GM23338 (cell line): ENCODE data around the gene YJEFN3. TPM values are rescaled to one million over a fixed set of nuclear protein-coding genes. Genes with fewer than 3 reads are reported as not detected.

ENCODE experiments used
- ATAC-seq: fragments of 200-7000 bp; cut with Tn5 transposase; 3 replicates; pipeline ENCODE4 v1.9.1; 2020
- DNase-seq: peaks from one replicate; pipeline ENCODE4 v3.0.0-alpha.2; 2015; ENCODE audit warnings: low spot score
- H2AFZ ChIP-seq: fragments of 200-600 bp; sonication (generic); 2 replicates; pipeline ENCODE4 v1.8.0; 2016; ENCODE audit warnings: antibody characterized with exemption, mild to moderate bottlenecking, moderate library complexity
- H3F3A ChIP-seq: fragments of 200-600 bp; sonication (generic); replicated peaks from 2 replicates; pipeline ENCODE4 v1.8.0; 2017; ENCODE audit warnings: antibody characterized with exemption, mixed run types, low read depth
- H3K27ac ChIP-seq: fragments of 200-600 bp; sonication (generic); 2 replicates; pipeline ENCODE4 v1.6.1; 2016; ENCODE audit warnings: low read depth
- H3K27me3 ChIP-seq: fragments of 200-600 bp; sonication (generic); 2 replicates; pipeline ENCODE4 v1.8.0; 2016; ENCODE audit warnings: mild to moderate bottlenecking, mixed run types, moderate library complexity; ENCODE audit not compliant: insufficient read depth
- H3K36me3 ChIP-seq: fragments of 200-600 bp; sonication (generic); 2 replicates; pipeline ENCODE4 v1.8.0; 2016; ENCODE audit warnings: mild to moderate bottlenecking; ENCODE audit not compliant: insufficient read depth
- H3K4me1 ChIP-seq: fragments of 200-600 bp; sonication (generic); 2 replicates; pipeline ENCODE4 v1.8.0; 2016; ENCODE audit warnings: mild to moderate bottlenecking, moderate library complexity; ENCODE audit not compliant: insufficient read depth
- H3K4me2 ChIP-seq: fragments of 200-600 bp; sonication (generic); 2 replicates; pipeline ENCODE4 v1.7.1; 2017; ENCODE audit warnings: mixed run types
- H3K4me3 ChIP-seq: fragments of 200-600 bp; sonication (generic); 2 replicates; pipeline ENCODE4 v1.6.1; 2016; ENCODE audit warnings: mixed run types
- H3K79me2 ChIP-seq: fragments of 200-600 bp; sonication (generic); replicated peaks from 2 replicates; pipeline ENCODE4 v1.8.0; 2017; ENCODE audit warnings: mild to moderate bottlenecking; ENCODE audit not compliant: insufficient read depth
- H3K9me2 ChIP-seq: fragments of 200-600 bp; sonication (generic); 2 replicates; pipeline ENCODE4 v1.8.0; 2017; ENCODE audit not compliant: insufficient read depth
- H4K20me1 ChIP-seq: fragments of 200-600 bp; sonication (generic); replicated peaks from 2 replicates; pipeline ENCODE4 v1.8.0; 2017; ENCODE audit warnings: mild to moderate bottlenecking; ENCODE audit not compliant: insufficient read depth
- H3K27ac Mint-ChIP-seq: 2 replicates; pipeline ENCODE4 v1.8.0; 2020; ENCODE audit warnings: inconsistent platforms, mild to moderate bottlenecking, moderate library complexity, mixed read lengths
- H3K27me3 Mint-ChIP-seq: 3 replicates; pipeline ENCODE4 v1.8.0; 2022; ENCODE audit warnings: low read depth, mild to moderate bottlenecking, moderate library complexity, mixed read lengths, inconsistent platforms; ENCODE audit not compliant: insufficient read depth, poor library complexity
- H3K36me3 Mint-ChIP-seq: 3 replicates; pipeline ENCODE4 v1.8.0; 2021; ENCODE audit warnings: low read depth, mild to moderate bottlenecking, inconsistent platforms, moderate library complexity, mixed read lengths
- H3K4me1 Mint-ChIP-seq: 3 replicates; pipeline ENCODE4 v1.8.0; 2020; ENCODE audit warnings: mild to moderate bottlenecking, inconsistent platforms, mixed read lengths
- H3K4me3 Mint-ChIP-seq: 3 replicates; pipeline ENCODE4 v1.8.0; 2021; ENCODE audit warnings: moderate library complexity, mild to moderate bottlenecking, inconsistent platforms, mixed read lengths
- H3K9me3 Mint-ChIP-seq: 3 replicates; pipeline ENCODE4 v1.8.0; 2020; ENCODE audit warnings: moderate library complexity, mild to moderate bottlenecking, inconsistent platforms, mixed read lengths
- CREB1 ChIP-seq: fragments of 250-450 bp; sonication (Bioruptor Pico); IDR thresholded peaks from 2 replicates; pipeline ENCODE4 v1.5.0; 2020; ENCODE audit warnings: low read depth, mild to moderate bottlenecking, moderate library complexity
- EZH2 ChIP-seq: fragments of 200-600 bp; sonication (generic); IDR thresholded peaks from one replicate; pipeline ENCODE4 v1.8.0; 2017; ENCODE audit warnings: antibody characterized with exemption, mild to moderate bottlenecking, low read depth; ENCODE audit not compliant: unreplicated experiment
- EZH2phosphoT487 ChIP-seq: fragments of 200-600 bp; sonication (generic); IDR thresholded peaks from one replicate; pipeline ENCODE4 v1.8.1; 2018; ENCODE audit warnings: antibody characterized with exemption; ENCODE audit not compliant: unreplicated experiment
- POLR2AphosphoS5 ChIP-seq: IDR thresholded peaks from 2 replicates; pipeline ENCODE4 v1.6.1; 2016; ENCODE audit warnings: antibody characterized with exemption, low read depth
- STAT1 ChIP-seq: IDR thresholded peaks from one replicate; pipeline ENCODE4 v1.6.1; 2016; ENCODE audit warnings: antibody characterized with exemption; ENCODE audit not compliant: unreplicated experiment
- ZNF114 ChIP-seq: fragments of 250-450 bp; sonication (Bioruptor Pico); IDR thresholded peaks from 2 replicates; pipeline ENCODE4 v1.5.0; 2020; ENCODE audit warnings: mild to moderate bottlenecking, moderate library complexity
- polyA plus RNA-seq: library from polyadenylated mRNA; unstranded; fragments of >200 nt; fragmentation: Nextera tagmentation; extraction: Ambion mirVana; gene quantifications from 2 replicates; pipeline ENCODE4 v1.2.1, GENCODE V29; 2016
- total RNA-seq: library from RNA; depleted of rRNA; stranded (reverse); fragments of >200 nt; shearing (Covaris generic); gene quantifications from 2 replicates; pipeline ENCODE4 v1.2.3, GENCODE V29; 2014
- TF ChIP-seq, protein P1 (sequence below): IDR thresholded peaks from 2 replicates; pipeline ENCODE4 v1.6.1; 2016; ENCODE audit warnings: antibody characterized with exemption
- TF ChIP-seq, protein P2 (sequence below), 2 experiments: fragments of 200-600 bp in 1 of 2; sonication (generic) in 1 of 2; conservative IDR thresholded peaks; 2 replicates each; pipeline versions ENCODE4 v1.5.1 to v1.6.1; 2016 to 2017; ENCODE audit warnings: antibody characterized with exemption in 2 of 2, low read depth in 2 of 2, mild to moderate bottlenecking in 2 of 2, moderate library complexity in 1 of 2

Gene YJEFN3
- total and polyA plus RNA-seq, 2 experiments from 2014 or later = 3.5 to 6.5 TPM

GRCh38 chr19:19551853-19552192, 23.1 kb downstream of the YJEFN3 start:
- Mint-ChIP-seq H3K4me3 (no peak overlapping the region), H3K36me3 (no peaks in the 10 kb centered on the region; the same call in 2 of the 3 replicates), H3K4me1 (peaks cover 6% of the 10 kb centered on the region; the same call in 1 of the 3 replicates), H3K9me3 (no peaks in the 10 kb centered on the region; the same call in 1 of the 3 replicates), H3K27ac (no peak overlapping the region), H3K27me3 (peaks cover 11% of the 10 kb centered on the region)
- H4K20me1 ChIP-seq = no peaks in the 10 kb centered on the region
- H3K9me2 ChIP-seq = no peaks in the 10 kb centered on the region
- H3K27ac ChIP-seq = no peak overlapping the region
- no peaks in the 10 kb centered on the region for H3K79me2 ChIP-seq
- ATAC-seq (no peak), DNase-seq (no peak)
- H2AFZ ChIP-seq = no peak overlapping the region
- H3K4me1 ChIP-seq = no peaks in the 10 kb centered on the region
- no peak for TF ChIP-seq EZH2phosphoT487
- H3K4me2 ChIP-seq = no peak overlapping the region
- no peaks in the 10 kb centered on the region for H3K36me3 ChIP-seq
- H3F3A ChIP-seq = peaks cover 7% of the 10 kb centered on the region; the same call in 1 of the 2 replicates
- H3K4me3 ChIP-seq = no peak overlapping the region
- no peaks in the 10 kb centered on the region for H3K27me3 ChIP-seq

GRCh38 chr19:19552798-19553197, 24.1 kb downstream of the YJEFN3 start:
- H3K4me3 Mint-ChIP-seq = no peak overlapping the region
- Histone ChIP-seq H3K4me1 (no peaks in the 10 kb centered on the region), H3K36me3 (no peaks in the 10 kb centered on the region), H3K4me3 (no peak overlapping the region), H3K27me3 (no peaks in the 10 kb centered on the region), H3K79me2 (no peaks in the 10 kb centered on the region), H3K4me2 (no peak overlapping the region), H3K9me2 (no peaks in the 10 kb centered on the region), H3F3A (peaks cover 7% of the 10 kb centered on the region; the same call in 1 of the 2 replicates), H3K27ac (no peak overlapping the region), H4K20me1 (no peaks in the 10 kb centered on the region), H2AFZ (peak overlapping the region; percentile 76; the same call in 1 of the 2 replicates)
- peaks cover 6% of the 10 kb centered on the region; the same call in 1 of the 3 replicates for H3K4me1 Mint-ChIP-seq
- ATAC-seq (peak; percentile 75), DNase-seq (peak; percentile 79)
- no peaks in the 10 kb centered on the region; the same call in 1 of the 3 replicates for H3K9me3 Mint-ChIP-seq
- H3K36me3 Mint-ChIP-seq = no peaks in the 10 kb centered on the region; the same call in 2 of the 3 replicates
- no peak for TF ChIP-seq EZH2phosphoT487
- TF ChIP-seq CREB1 = no peak
- TF ChIP-seq, protein P1, sequence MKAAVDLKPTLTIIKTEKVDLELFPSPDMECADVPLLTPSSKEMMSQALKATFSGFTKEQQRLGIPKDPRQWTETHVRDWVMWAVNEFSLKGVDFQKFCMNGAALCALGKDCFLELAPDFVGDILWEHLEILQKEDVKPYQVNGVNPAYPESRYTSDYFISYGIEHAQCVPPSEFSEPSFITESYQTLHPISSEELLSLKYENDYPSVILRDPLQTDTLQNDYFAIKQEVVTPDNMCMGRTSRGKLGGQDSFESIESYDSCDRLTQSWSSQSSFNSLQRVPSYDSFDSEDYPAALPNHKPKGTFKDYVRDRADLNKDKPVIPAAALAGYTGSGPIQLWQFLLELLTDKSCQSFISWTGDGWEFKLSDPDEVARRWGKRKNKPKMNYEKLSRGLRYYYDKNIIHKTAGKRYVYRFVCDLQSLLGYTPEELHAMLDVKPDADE = no peak
- no peak for TF ChIP-seq EZH2
- TF ChIP-seq POLR2AphosphoS5 = no peak
- TF ChIP-seq, protein P2, sequence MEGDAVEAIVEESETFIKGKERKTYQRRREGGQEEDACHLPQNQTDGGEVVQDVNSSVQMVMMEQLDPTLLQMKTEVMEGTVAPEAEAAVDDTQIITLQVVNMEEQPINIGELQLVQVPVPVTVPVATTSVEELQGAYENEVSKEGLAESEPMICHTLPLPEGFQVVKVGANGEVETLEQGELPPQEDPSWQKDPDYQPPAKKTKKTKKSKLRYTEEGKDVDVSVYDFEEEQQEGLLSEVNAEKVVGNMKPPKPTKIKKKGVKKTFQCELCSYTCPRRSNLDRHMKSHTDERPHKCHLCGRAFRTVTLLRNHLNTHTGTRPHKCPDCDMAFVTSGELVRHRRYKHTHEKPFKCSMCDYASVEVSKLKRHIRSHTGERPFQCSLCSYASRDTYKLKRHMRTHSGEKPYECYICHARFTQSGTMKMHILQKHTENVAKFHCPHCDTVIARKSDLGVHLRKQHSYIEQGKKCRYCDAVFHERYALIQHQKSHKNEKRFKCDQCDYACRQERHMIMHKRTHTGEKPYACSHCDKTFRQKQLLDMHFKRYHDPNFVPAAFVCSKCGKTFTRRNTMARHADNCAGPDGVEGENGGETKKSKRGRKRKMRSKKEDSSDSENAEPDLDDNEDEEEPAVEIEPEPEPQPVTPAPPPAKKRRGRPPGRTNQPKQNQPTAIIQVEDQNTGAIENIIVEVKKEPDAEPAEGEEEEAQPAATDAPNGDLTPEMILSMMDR (conservative IDR thresholded peaks at IDR 0.05; ENCODE audit: low read depth in 2 of 2) = peak; percentile 67 to 74
- no peak for TF ChIP-seq ZNF114 (CRISPR knock-in tag)
- peaks cover 11% of the 10 kb centered on the region for H3K27me3 Mint-ChIP-seq
- no peak overlapping the region for H3K27ac Mint-ChIP-seq

DNA sequence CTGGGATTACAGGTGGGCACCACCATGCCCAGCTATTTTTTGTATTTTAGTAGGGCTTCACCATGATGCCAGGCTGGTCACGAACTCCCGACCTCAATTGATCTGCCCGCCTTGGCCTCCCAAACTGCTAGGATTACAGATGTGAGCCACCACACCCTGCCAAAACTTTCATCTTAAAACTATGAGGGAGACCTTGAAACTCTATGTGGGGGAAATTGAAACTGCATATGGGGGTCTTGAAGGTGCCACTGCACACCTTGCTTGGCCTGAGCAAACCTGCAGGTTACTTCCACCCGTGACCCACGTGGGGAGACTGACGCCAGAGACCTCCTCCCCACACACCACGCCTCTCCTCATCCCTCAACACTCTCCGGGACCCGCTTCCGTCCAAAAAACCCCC, 25.0 kb downstream of the YJEFN3 start:
- Mint-ChIP-seq H3K27ac (no peak overlapping the region), H3K4me1 (peaks cover 6% of the 10 kb centered on the region; the same call in 1 of the 3 replicates), H3K9me3 (no peaks in the 10 kb centered on the region; the same call in 1 of the 3 replicates), H3K36me3 (no peaks in the 10 kb centered on the region; the same call in 2 of the 3 replicates), H3K27me3 (peaks cover 11% of the 10 kb centered on the region), H3K4me3 (no peak overlapping the region)
- H2AFZ ChIP-seq = peak overlapping the region; percentile 85; the same call in 1 of the 2 replicates
- H4K20me1 ChIP-seq = no peaks in the 10 kb centered on the region
- H3K36me3 ChIP-seq = no peaks in the 10 kb centered on the region
- H3K4me2 ChIP-seq = no peak overlapping the region
- DNase-seq (no peak), ATAC-seq (no peak)
- H3K9me2 ChIP-seq = no peaks in the 10 kb centered on the region
- H3K27ac ChIP-seq = no peak overlapping the region
- H3F3A ChIP-seq = peaks cover 10% of the 10 kb centered on the region; the same call in 1 of the 2 replicates
- H3K4me3 ChIP-seq = no peak overlapping the region
- no peaks in the 10 kb centered on the region for H3K27me3 ChIP-seq
- no peaks in the 10 kb centered on the region for H3K79me2 ChIP-seq
- H3K4me1 ChIP-seq = no peaks in the 10 kb centered on the region
- TF ChIP-seq STAT1 = no peak
- TF ChIP-seq, protein P1 = no peak
